Pancreas (tissue), 10 donors: ENCODE results near the gene MROH2B. TPM values are rescaled to one million over a fixed set of nuclear protein-coding genes. Genes with fewer than 3 reads are reported as not detected.

Experiments
- ATAC-seq, 4 donors: fragments of 200-7000 bp; cut with Tn5 transposase; one replicate each; pipeline versions ENCODE4 v1.8.0 to v1.9.1; 2020; ENCODE audit warnings: mild to moderate bottlenecking in 4 of 4, moderate library complexity in 4 of 4
- DNase-seq, 6 donors: peaks; one replicate each; pipeline ENCODE4 v3.0.0-alpha.2; 2020
- FAIRE-seq: peaks from 2 replicates; lab custom pipeline; 2012; peaks lifted over from hg19 to GRCh38; lab: Jason Lieb, UNC
- H3K27ac ChIP-seq, 4 donors: fragments of 200-600 bp; sonication (generic); 1 replicate in 3 of 4; 2 replicates in 1 of 4; pipeline versions ENCODE4 v1.5.0 to v1.8.0; 2020
- H3K27me3 ChIP-seq, 4 donors: fragments of 200-600 bp; one replicate each; pipeline ENCODE4 v1.8.0; 2021
- H3K36me3 ChIP-seq, 3 donors: fragments of 200-600 bp; sonication (generic) in 1 of 3; one replicate each; pipeline versions ENCODE4 v1.5.0 to v1.8.0; 2020 to 2021
- H3K4me1 ChIP-seq, 3 donors: fragments of 200-600 bp; one replicate each; pipeline ENCODE4 v1.8.0; 2021
- H3K4me3 ChIP-seq, 4 donors: fragments of 200-600 bp; sonication (generic) in 2 of 4; one replicate each; pipeline versions ENCODE4 v1.5.0 to v1.8.0; 2020 to 2021
- H3K9me3 ChIP-seq, 4 donors: fragments of 200-600 bp; one replicate each; pipeline ENCODE4 v1.8.0; 2021
- WGBS, 2 donors: extraction: QIAGEN DNeasy Blood & Tissue Kit; methylation state at CpG; one replicate each; pipeline ENCODE4 v1.1.7; 2013; 5-methylcytosine and 5-hydroxymethylcytosine counted together
- intact Hi-C, 3 donors: fragments of 100-400 bp; cut with DNase I; formaldehyde crosslinking; loops; one replicate each; pipeline versions ENCODE4 v1.11.1 to v1.14.2; 2022
- polyA plus RNA-seq, 2 donors: library from polyadenylated mRNA; stranded (reverse); fragments of 200-250 nt; gene quantifications; one replicate each; pipeline ENCODE4 v1.2.3, GENCODE V29; 2013
- total RNA-seq, 6 donors: library from RNA; stranded (reverse); fragmentation: NEBNext Ultra II Directional in 4 of 6; extraction: Animal tissue kit (Norgen Biotek cat#: 25700) in 4 of 6; gene quantifications; one replicate each; pipeline versions ENCODE4 v1.2.1 to v1.2.4, GENCODE V29; 2021 to 2023
- TF ChIP-seq, protein P1 (sequence below), 4 donors: fragments of 200-600 bp; sonication (generic) in 3 of 4; IDR thresholded peaks; one replicate each; pipeline versions ENCODE4 v1.5.0 to v1.8.0; 2021; ENCODE audit warnings: antibody characterized with exemption in 4 of 4
- donor health status: healthy with polysubstance abuse.
- donor health status: DM: no; HTN: no; CAD: no; lungs with moderate emphysema.
- donor health status: DM: no; HTN: no; CAD: no.
- donor health status: control.
- donor health status: control.
- donor health status: Bipolar disorder and iron deficiency.
- donor health status: DM: yes; HTN: yes; CAD: no.
- donor health status: DM: no; HTN: no; CAD: no.
- donor health status: DM: no; HTN: no; CAD: no.
- donor health status: DM: yes; HTN: yes; CAD: no.

MROH2B gene
- total and polyA plus RNA-seq, 8 donors, result 0.03 TPM; not detected in 7

DNA sequence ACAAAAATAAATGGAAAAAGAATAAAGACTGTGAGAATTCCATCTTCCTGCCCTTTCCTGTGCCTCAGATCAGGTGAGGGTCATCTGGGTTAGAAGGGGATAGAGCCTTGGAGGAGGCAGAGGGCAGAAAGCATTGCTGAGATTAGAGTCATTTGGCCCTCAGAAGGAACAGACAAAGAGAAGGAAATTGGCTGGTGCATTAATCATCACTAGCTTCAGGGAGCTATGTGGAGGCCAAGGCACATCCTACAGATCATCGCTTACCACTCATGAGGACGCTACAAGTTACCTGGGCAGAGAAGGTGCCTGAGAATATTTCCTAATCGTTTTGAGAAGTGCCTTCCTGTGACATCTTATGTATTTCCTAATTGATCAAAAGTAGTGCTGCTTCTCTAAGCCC lies 87.4 kb downstream of the MROH2B start:
- TF ChIP-seq, protein P1, sequence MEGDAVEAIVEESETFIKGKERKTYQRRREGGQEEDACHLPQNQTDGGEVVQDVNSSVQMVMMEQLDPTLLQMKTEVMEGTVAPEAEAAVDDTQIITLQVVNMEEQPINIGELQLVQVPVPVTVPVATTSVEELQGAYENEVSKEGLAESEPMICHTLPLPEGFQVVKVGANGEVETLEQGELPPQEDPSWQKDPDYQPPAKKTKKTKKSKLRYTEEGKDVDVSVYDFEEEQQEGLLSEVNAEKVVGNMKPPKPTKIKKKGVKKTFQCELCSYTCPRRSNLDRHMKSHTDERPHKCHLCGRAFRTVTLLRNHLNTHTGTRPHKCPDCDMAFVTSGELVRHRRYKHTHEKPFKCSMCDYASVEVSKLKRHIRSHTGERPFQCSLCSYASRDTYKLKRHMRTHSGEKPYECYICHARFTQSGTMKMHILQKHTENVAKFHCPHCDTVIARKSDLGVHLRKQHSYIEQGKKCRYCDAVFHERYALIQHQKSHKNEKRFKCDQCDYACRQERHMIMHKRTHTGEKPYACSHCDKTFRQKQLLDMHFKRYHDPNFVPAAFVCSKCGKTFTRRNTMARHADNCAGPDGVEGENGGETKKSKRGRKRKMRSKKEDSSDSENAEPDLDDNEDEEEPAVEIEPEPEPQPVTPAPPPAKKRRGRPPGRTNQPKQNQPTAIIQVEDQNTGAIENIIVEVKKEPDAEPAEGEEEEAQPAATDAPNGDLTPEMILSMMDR (IDR thresholded peaks at IDR 0.05), result no peak
- H3K4me1 ChIP-seq, result no peaks in the 10 kb centered on the region
- FAIRE-seq, result no peak
- intact Hi-C loops, result no loop called here
- H3K27me3 ChIP-seq, result no peaks in the 10 kb centered on the region
- WGBS, 2 donors, result 75 to 79% methylated on average over 3 of the region's 3 CpGs
- H3K9me3 ChIP-seq, result no peaks in the 10 kb centered on the region
- no peak overlapping the region for H3K27ac ChIP-seq
- no peak for DNase-seq
- no peak overlapping the region for H3K4me3 ChIP-seq
- ATAC-seq, result no peak
- no peaks in the 10 kb centered on the region for H3K36me3 ChIP-seq

DNA sequence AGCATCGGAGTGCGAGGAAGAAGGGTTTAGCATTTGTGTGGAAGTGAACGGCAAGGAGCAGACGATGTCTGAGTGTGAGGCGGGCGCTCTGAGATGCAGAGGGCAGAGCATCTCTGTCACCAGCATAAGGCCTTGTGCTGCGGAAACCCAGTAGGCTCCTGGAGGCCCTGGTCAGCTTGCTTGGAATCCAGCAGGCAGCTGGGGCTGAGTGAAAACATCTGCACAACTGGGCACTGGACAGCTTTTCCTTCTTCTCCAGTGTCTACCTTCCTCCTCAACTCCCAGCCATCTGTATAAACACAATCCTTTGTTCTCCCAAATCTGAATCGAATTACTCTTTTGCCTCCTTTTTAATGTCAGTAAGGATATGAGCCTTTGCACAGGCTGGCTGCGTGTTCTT lies 89.7 kb downstream of the MROH2B start:
- intact Hi-C loops, result no loop called here
- no peak for ATAC-seq
- FAIRE-seq, result no peak

DNA sequence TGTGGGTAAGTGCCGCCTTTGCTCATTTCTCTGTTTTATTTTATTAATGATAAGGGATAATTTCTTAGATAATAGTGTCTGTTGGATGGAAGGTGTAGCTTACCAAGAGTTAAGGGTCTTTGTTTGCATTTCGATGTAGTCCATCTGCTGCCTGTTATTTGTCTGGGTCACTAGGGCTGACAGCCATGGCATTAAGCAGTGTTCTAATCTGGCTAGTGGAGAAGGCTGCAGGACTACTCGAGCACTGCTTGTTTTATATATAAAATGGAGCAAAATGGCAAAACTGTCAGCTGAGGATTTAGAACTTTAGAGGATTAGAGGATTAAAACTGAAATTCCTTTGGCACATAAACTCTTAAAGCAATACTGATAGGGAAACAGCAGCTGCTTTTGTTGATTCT lies 94.3 kb downstream of the MROH2B start:
- no peak for FAIRE-seq
- intact Hi-C loops, result no loop called here
- ATAC-seq, result no peak
- H3K9me3 ChIP-seq, result no peaks in the 10 kb centered on the region
- H3K4me1 ChIP-seq, result no peaks in the 10 kb centered on the region
- H3K27ac ChIP-seq, result no peak overlapping the region
- no peaks in the 10 kb centered on the region for H3K36me3 ChIP-seq
- 33 to 46% methylated on average over 3 of the region's 3 CpGs for WGBS, 2 donors
- H3K4me3 ChIP-seq, result no peak overlapping the region
- no peaks in the 10 kb centered on the region for H3K27me3 ChIP-seq
- TF ChIP-seq, protein P1 (IDR thresholded peaks at IDR 0.05), result no peak
- DNase-seq, result no peak

More for the DNA sequence above, 89.7 kb downstream of the MROH2B start:
- Histone ChIP-seq H3K4me1 (no peaks in the 10 kb centered on the region), H3K36me3 (no peaks in the 10 kb centered on the region), H3K9me3 (no peaks in the 10 kb centered on the region), H3K27ac (no peak overlapping the region), H3K27me3 (no peaks in the 10 kb centered on the region), H3K4me3 (no peak overlapping the region)
- TF ChIP-seq, protein P1 (IDR thresholded peaks at IDR 0.05), result no peak
- WGBS, 2 donors, result 87 to 93% methylated on average over 9 of the region's 9 CpGs
- no peak for DNase-seq

DNA sequence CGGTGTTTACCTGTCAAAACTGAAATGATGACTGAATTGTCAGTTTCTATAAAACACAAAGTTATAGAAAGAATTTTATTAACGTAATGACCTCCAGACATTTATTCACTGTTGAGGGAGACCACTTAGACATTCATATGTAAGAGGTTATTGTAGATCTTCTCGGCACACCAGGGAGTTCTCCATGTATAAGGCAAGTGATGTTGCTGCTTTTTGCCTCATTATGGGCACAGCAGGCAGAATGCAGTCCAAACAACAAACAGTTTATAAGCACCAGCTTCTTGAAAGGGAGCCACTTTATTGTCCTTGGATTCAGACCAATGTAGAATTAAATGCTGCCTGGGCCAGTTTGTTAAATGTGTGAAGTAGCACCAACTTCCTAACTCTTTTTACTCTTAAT lies 95.1 kb downstream of the MROH2B start:
- FAIRE-seq, result no peak
- 72 to 80% methylated on average over 3 of the region's 3 CpGs for WGBS, 2 donors
- H3K27ac ChIP-seq, result no peak overlapping the region

DNA sequence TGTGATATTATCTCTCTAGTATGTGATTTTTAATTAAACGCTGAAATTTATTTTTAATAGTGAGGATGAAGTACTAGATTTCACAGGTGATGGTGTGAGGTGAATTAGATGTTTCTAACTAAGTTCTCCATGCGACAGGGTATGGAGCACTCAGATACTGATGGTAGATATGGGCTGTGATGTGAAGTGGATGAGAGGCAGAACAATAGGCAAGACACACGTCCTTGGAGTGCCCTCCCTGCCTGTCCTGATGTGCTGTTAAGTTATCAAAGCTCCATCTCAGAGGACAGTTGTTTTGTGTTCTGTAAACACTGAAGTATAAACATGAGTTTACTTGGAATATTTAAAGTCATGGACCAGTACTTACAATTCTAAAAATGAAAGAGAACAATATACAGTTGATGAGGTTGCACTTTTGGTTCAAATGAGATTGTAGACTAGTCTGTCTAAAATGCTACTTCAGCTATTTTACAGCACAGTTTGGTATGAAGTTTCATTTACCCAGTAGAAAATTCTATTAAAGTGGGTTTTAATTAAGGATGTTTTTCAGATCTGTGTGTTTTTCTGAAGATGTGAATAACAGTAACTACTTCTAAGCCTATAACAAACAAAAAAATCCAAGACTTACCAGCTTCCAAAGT lies 97.7 kb downstream of the MROH2B start:
- Histone ChIP-seq H3K27me3 (no peaks in the 10 kb centered on the region), H3K9me3 (no peaks in the 10 kb centered on the region), H3K36me3 (no peaks in the 10 kb centered on the region), H3K27ac (no peak overlapping the region), H3K4me3 (no peak overlapping the region), H3K4me1 (no peaks in the 10 kb centered on the region)
- TF ChIP-seq, protein P1 (IDR thresholded peaks at IDR 0.05), result no peak
- intact Hi-C loops, result no loop called here
- ATAC-seq (no peak), FAIRE-seq (no peak), DNase-seq (no peak)
- 56 to 72% methylated on average over 3 of the region's 3 CpGs for WGBS, 2 donors

More for the DNA sequence above, 95.1 kb downstream of the MROH2B start:
- Histone ChIP-seq H3K9me3 (no peaks in the 10 kb centered on the region), H3K4me3 (no peak overlapping the region), H3K4me1 (no peaks in the 10 kb centered on the region), H3K27me3 (no peaks in the 10 kb centered on the region), H3K36me3 (no peaks in the 10 kb centered on the region)
- intact Hi-C loops, result no loop called here
- DNase-seq (no peak), ATAC-seq (no peak)
- TF ChIP-seq, protein P1 (IDR thresholded peaks at IDR 0.05), result no peak
